ENCODE data around the gene TRAPPC2B.
A peak's percentile ranks its signal among the peaks of the same experiment; 100 is the strongest.
"Not testable (repeated sequence)": the region's sequence is repeated elsewhere in the genome, so short reads cannot be mapped to it uniquely, and the experiment has no call there.

The TRAPPC2B gene

GRCh38 chr19:57362997-57363687, at the start of gene TRAPPC2B, which contains the start of gene ZNF547:
TSS of gene TRAPPC2B (plus strand) at chr19:57363551. CDS start at chr19:57364834, 1,283 bp downstream.
TSS of gene ZNF547 (plus strand) at chr19:57363551. CDS start at chr19:57368556, 5,005 bp downstream.
- DNase-seq = peak; percentile 100

- DNase-seq = no peak
Observed at GRCh38 chr19:57314146-57314545, 49.2 kb upstream of the TRAPPC2B start.

DNA sequence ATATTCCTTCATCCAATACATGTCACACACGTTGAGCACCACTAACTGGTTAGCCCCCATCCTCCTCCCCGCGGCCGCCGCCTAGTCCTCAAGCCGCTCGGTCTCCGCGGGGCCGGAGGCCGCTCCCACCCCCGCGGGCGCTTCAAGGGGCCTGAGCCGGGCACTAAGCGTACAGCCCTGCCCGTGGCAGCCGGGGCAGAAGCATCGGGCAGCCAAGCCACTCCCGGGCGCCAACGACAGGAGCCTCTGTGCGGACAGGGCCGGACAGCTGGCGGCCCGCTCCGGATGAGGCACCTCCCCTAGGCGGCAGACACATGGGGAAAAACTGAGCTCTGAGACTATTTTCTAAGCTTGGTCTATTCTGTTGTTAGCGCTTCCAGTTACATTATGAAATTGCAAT, 45.8 kb upstream of the TRAPPC2B start:
- no peak for DNase-seq

GRCh38 chr19:57319869-57320179, 43.5 kb upstream of the TRAPPC2B start:
- no peak for DNase-seq

- DNase-seq = peak; percentile 99
Observed at GRCh38 chr19:57320180-57321084, 42.9 kb upstream of the TRAPPC2B start, which contains the start of gene ZNF543. TSS of gene ZNF543 (plus strand) at chr19:57320472. CDS start at chr19:57320854, 382 bp downstream.

- peak; percentile 57 for DNase-seq
Observed at GRCh38 chr19:57321116-57321515, 42.2 kb upstream of the TRAPPC2B start.

DNA sequence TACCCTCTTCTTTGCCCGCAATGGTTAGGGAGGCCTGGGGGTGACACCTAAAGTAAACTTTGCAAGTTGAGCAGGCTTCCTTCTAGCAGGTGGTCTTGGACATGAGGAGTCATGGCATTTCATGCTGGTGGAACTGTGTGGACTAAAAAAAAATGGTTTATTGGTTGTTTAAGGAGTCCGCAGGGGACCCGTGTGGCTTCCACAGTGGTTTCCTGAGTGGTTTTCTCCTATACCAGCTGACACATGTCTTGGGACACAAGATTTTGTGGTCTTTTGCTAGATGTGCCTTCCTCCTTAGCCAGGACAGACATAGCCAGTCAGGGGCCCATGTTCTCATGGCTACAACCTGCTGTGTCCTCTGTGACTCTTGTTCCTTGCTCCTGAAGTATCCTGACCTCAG, 41.6 kb upstream of the TRAPPC2B start:
- DNase-seq = no peak

DNA sequence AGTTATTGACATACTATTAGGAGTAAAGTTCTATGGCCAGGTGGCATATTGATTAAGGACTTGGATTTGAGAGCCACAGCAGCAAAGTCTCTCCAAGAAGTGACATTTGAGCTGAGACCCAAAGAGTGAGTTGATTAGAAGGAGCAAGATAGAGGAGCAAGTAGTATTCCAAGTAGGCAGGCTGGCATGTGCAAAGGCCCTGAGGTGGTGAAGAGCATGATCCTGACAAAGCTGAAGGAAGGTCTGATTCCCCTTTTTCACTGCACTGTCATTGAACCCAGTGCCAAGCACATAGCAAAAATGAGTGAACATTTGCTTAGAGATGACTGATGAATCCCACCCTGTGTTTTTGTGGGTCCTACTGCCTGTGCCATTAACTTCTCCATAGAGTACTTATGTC, 38.4 kb upstream of the TRAPPC2B start:
- no peak for DNase-seq

- no peak for DNase-seq
Observed at GRCh38 chr19:57327993-57328392, 35.4 kb upstream of the TRAPPC2B start.

GRCh38 chr19:57334191-57334590, 29.2 kb upstream of the TRAPPC2B start:
- DNase-seq = no peak

- DNase-seq = no peak
Observed at GRCh38 chr19:57338877-57339276, 24.5 kb upstream of the TRAPPC2B start.

GRCh38 chr19:57342582-57342981, 20.8 kb upstream of the TRAPPC2B start:
- no peak for DNase-seq

DNA sequence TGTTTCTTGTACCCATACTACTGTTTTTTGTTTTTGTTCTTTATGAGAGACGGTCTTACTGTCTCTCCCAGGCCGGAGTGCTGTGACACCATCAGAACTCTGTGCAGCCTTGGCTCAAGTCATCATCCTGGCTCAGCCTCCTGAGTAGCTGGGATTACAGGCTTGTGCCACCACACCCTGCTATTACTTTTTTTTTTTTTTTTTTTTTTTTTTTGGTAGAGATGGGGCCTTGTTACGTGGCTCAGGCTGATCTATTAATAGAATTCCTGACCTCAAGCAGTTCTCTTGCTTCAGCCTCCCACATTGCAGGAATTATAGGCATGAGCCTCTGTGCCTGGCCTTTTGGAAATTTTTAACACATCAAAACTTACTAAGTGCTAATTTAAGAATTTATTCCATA, 15.2 kb upstream of the TRAPPC2B start:
- DNase-seq = peak; percentile 21

GRCh38 chr19:57350877-57351805, 12.2 kb upstream of the TRAPPC2B start, which contains the start of gene ZNF304:
TSS of gene ZNF304 (plus strand) at chr19:57351271. CDS start at chr19:57351665, 394 bp downstream.
- peak; percentile 98 for DNase-seq

GRCh38 chr19:57351867-57352266, 11.5 kb upstream of the TRAPPC2B start:
- no peak for DNase-seq

DNA sequence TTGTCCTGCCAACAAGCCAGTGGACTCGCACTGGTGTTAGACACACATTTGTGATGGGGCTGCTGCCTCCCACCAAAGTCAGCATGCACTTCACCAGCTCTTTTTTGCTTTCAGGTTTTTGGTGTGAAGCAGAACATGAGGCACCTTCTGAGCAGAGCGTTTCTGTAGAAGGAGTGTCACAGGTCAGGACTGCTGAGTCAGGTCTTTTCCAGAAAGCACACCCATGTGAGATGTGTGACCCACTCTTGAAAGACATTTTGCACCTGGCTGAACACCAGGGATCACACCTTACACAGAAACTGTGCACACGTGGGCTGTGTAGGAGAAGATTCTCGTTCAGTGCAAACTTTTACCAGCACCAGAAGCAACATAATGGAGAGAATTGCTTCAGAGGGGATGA, 7.4 kb upstream of the TRAPPC2B start:
- no peak for DNase-seq

GRCh38 chr19:57357406-57357805, 5.9 kb upstream of the TRAPPC2B start:
- no peak for DNase-seq

- DNase-seq = no peak
Observed at GRCh38 chr19:57359300-57359699, 4.1 kb upstream of the TRAPPC2B start.

GRCh38 chr19:57362419-57362818, 932 bp upstream of the TRAPPC2B start:
- no peak for DNase-seq

DNA sequence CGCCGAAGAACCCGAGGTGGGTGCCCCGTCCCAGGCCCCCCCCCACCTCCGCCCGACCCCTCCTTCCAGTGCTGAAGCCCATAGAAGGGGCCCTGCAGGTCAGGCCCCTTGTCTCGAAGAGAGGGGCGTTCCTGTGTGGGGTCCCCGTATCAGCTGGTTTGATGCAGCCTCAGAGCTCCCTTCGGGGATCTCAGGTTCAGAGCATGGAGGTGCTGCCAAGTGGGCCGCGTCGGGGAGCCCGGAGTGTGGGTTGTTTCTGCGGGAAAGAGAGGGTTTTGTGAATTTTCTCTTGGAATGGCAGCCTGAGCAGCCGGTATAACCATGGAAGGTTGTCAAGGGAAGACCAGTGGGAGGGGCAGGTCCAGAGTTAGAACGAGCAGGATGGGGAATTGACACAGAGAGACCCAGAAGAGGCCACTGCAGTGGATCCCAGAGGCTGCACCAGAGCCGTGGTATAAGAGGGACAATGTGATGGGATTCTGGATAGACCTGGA, 384 bp downstream of the TRAPPC2B start:
- no peak for DNase-seq

DNA sequence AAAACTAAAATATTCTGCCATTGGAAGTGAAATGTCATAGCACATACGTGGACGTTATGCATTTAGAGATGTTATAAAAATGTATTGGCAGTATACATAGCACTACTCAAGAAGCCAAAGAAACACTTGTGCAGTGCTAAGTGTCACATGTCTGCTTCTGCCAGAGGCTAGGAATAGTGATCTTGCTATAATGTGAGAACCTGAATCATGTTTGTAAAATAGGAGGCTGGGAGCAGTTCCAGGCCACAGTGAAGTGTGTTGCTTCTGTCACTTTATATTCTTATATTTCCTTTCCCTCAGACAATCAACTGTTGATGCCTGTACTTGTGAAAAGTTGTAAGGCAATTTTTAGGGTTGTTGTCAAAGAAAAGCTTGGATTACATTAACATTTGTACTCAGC, 3.4 kb downstream of the TRAPPC2B start:
- DNase-seq = no peak

GRCh38 chr19:57374179-57374578, 10.8 kb downstream of the TRAPPC2B start:
- no peak for DNase-seq

DNA sequence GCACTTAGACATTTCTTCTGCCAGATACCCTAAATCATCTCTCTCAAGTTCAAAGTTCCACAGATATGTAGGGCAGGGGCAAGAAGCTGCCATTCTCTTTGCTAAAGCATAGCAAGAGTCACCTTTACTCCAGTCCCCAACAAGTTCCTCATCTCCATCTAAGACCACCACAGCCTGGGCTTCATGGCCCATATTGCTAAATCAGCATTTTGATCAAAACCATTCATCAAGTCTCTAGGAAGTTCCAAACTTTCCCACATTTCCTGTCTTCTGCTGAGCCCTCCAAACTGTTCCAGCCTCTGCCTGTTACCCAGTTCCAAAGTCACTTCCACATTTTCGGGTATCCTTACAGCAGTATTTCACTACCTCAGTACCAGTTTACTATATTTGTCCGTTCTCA, 11.3 kb downstream of the TRAPPC2B start:
- not testable (repeated sequence) for DNase-seq

All from OCI-M1 (cell line).